WI38 (cell line): ENCODE data around the gene RGS18.

ENCODE experiments used
- H3K4me3 ChIP-seq: 2 replicates; pipeline ENCODE4 v1.5.1; 2011; ENCODE audit warnings: low read depth, mild to moderate bottlenecking, control low read depth, low read length
- TF ChIP-seq, protein P1 (sequence below): IDR thresholded peaks from 2 replicates; pipeline ENCODE4 v1.5.1; 2012; ENCODE audit warnings: low read depth, mild to moderate bottlenecking, control low read depth, low read length

RGS18 gene

DNA sequence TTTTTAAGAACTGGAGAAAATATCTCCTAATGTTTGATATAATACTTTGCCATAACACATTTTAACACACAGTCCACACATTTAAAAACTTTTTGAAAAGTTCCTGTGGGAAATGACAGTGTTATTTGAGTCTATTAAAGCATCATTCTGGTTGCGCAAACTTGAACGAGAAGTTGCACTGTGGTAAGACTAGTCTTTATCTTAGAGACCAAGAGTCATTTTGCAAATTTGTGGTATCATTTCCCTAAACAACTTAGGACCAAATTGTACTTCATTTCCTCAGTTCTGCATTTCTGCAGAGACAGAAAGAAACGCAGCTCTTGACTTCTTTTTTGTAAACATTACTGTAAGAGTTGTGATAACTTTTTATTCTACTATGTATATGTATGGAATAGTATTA, at the start of gene RGS18:
RGS18 (plus strand) TSS at position 282 of the 400 bp plus-strand sequence. CDS start 176 bp downstream, outside the sequence.
- H3K4me3 ChIP-seq = no peak within 1 kb of the TSS

DNA sequence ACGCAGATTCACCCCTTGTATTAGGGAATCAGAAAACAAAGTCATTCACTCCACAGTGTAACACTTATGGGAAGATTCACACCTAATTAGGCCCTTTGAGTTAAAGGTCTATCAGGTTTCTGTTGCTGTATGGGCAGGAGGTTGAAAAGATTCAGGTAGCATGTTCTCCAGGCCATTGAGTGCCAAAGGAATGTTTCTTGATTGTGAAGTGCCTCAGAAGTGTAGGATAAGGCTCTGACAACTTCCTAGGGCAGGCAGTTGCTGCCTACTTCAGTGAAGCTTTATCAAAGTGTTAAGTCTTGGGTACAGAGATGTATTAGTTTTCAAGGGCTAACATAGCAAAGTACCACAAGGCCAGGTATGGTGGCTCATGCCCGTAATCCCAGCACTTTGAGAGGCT, 48.7 kb upstream of the RGS18 start:
- H3K4me3 ChIP-seq = no peak overlapping the region

More for the DNA sequence above, at the start of gene RGS18:
- TF ChIP-seq, protein P1, sequence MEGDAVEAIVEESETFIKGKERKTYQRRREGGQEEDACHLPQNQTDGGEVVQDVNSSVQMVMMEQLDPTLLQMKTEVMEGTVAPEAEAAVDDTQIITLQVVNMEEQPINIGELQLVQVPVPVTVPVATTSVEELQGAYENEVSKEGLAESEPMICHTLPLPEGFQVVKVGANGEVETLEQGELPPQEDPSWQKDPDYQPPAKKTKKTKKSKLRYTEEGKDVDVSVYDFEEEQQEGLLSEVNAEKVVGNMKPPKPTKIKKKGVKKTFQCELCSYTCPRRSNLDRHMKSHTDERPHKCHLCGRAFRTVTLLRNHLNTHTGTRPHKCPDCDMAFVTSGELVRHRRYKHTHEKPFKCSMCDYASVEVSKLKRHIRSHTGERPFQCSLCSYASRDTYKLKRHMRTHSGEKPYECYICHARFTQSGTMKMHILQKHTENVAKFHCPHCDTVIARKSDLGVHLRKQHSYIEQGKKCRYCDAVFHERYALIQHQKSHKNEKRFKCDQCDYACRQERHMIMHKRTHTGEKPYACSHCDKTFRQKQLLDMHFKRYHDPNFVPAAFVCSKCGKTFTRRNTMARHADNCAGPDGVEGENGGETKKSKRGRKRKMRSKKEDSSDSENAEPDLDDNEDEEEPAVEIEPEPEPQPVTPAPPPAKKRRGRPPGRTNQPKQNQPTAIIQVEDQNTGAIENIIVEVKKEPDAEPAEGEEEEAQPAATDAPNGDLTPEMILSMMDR = no peak

DNA sequence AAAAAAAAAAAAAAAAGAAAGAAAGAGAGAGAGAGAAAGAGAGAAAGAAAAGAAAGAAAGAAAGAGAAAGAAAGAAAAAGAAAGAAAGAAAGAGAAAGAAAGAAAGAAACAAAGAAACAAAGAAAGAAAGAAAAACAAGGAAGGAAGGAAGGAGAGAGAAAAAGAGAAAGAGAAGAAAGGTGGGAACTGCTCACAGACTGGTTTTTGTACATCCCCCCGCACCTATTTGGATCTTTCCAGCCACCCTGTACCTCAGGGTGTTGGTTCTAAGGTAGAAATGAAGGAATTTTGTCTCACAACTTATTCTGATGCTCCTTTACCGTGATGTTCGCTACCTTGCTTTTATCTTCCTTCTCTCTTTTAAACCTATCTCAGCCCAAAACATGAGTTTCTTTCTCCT, 43.3 kb upstream of the RGS18 start:
- H3K4me3 ChIP-seq = no peak overlapping the region
- TF ChIP-seq, protein P1 = no peak

More for the DNA sequence above, 48.7 kb upstream of the RGS18 start:
- TF ChIP-seq, protein P1 = no peak

DNA sequence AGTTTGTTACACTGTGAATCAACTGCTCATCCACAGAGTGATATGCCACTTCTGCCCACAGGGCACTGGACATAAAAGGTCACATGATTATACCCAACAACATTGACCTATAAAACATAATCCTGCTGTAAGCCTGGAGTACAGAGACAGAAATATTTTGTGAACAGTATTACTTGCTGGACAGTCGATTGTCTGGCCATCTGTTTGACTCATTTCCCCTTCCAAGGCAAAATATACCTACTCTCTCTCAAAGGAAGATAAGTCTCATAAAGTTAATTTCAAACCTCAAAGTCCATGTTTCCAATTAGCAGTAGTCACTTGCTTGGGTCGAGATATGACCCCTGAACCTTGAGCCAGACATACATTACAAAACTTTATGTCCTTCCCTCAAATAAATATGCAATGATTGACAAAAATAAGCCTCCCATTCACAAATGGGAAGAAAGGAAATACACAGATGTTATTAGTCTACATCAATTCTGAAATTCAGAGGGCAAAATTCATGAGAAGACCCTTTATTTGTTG, 39.3 kb upstream of the RGS18 start:
- TF ChIP-seq, protein P1 = no peak
- H3K4me3 ChIP-seq = no peak overlapping the region

GRCh38 chr1:192119701-192120100, 38.6 kb upstream of the RGS18 start:
- TF ChIP-seq, protein P1 = no peak
- H3K4me3 ChIP-seq = no peak overlapping the region

DNA sequence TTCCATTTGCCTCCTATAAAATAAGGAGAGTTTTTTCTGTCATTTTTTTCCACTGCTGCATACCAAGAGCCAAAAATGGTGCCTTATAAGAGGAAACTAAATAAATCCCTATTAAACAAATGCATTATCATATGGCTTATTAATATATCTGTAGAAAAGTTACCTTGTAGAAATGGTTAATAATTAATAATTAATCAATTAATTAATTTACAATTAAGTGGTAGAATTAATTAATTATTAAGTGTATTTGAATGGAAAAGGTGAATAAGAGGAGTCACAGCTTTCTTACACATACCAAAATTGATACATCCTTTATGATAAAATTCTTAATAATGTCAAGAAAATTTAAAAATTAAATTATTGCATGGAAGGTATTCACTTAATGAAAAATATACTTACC, 35.6 kb upstream of the RGS18 start:
- H3K4me3 ChIP-seq = no peak overlapping the region
- TF ChIP-seq, protein P1 = no peak

DNA sequence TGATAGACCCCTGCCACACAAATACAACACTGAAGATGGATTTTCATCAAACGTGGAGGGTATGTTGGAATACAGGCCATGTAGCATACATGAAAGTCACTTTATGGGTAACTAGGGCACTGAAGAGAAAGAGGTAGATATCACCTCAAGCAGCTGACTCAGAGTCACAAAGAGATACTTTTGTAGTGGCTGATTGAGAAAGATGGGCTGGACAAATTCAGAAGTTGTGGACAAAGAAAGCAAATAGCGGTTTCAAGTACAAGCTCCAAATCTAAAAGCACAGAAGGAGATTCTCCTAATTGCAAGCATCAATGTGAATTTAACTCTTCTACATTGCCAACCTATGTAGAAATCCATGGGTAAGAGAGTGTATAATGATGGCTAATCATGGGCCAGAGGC, 35.0 kb upstream of the RGS18 start:
- H3K4me3 ChIP-seq = no peak overlapping the region
- TF ChIP-seq, protein P1 = no peak
